Measurements from ENCODE around the gene LENG8.

Gene LENG8

DNA sequence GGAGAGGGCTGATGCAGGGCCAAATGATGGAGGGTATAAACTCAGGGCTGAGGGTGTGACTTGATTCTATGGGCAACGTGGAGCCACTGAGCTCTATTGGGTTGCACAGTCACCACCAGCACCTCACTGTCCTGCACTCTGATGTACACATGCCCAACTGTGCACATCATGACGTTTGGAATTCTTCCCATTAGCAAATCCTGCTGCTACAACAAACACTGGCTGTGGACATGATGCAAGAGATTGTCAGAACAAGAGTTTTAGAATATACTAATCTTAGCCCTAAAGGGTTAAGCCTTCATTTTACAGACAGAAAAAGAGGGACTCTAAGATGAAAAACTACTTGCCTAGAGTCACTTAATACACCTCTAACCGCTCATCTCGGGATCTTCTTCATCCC lies 36.1 kb upstream of the LENG8 start:
- TF ChIP-seq, protein P1, sequence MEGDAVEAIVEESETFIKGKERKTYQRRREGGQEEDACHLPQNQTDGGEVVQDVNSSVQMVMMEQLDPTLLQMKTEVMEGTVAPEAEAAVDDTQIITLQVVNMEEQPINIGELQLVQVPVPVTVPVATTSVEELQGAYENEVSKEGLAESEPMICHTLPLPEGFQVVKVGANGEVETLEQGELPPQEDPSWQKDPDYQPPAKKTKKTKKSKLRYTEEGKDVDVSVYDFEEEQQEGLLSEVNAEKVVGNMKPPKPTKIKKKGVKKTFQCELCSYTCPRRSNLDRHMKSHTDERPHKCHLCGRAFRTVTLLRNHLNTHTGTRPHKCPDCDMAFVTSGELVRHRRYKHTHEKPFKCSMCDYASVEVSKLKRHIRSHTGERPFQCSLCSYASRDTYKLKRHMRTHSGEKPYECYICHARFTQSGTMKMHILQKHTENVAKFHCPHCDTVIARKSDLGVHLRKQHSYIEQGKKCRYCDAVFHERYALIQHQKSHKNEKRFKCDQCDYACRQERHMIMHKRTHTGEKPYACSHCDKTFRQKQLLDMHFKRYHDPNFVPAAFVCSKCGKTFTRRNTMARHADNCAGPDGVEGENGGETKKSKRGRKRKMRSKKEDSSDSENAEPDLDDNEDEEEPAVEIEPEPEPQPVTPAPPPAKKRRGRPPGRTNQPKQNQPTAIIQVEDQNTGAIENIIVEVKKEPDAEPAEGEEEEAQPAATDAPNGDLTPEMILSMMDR (IDR thresholded peaks at IDR 0.05; ENCODE audit: extremely low read depth, missing control alignments): no peak
- no peak for DNase-seq (ENCODE audit: low spot score)

DNA sequence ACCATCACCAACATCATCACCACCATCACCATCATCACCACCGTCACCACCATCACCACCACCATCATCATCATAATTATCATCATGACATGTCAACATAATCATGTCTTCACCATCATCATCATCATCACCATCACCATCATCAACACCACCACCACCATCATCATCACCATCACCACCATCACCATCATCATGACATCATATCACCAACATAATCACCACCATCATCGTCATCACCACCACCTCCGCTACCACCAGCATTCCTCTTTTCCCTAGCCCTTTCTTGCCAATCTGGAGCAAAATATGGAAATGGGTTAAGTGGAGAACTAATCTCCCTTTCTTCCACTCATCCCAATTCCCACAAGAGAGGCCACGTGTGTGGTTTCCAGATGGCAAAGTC lies 34.8 kb upstream of the LENG8 start:
- TF ChIP-seq, protein P1 (IDR thresholded peaks at IDR 0.05; ENCODE audit: extremely low read depth, missing control alignments): no peak
- DNase-seq (ENCODE audit: low spot score): no peak

DNA sequence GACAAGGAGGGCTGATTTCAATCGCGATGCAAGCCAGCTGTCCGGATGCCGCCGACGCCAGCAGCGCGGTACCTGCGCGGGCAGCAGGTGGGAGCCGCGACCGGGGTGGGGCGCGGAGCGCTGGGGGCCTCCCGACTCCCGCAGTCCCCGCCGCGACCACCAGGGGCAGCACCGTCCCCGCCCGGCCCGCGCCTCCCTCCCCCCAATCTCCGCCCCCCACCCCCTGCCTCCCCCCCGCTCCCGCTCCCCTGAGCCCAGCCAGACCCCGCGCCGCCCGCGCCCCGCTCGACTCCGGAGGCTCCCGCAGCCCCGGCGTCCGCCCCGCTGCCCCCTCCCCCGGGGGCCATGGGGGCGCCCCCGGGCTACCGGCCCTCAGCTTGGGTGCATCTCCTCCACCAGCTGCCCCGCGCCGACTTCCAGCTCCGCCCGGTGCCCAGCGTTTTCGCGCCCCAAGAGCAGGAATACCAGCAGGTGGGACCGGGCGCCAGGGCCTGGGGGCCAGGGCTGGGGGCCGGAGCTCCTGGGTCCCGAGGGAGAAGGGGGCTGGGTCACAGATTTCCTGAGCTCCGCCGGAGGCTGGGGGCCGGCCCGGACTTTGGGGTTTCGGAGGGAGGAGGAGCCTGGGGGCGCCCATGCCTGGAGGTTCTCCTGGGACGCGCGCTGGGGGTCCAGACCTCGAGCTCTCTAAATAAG lies 33.6 kb upstream of the LENG8 start, which contains the start of gene TTYH1:
TSS of gene TTYH1 (plus strand) at position 257 of the 693 bp plus-strand sequence. CDS start at position 346, 89 bp downstream.
- TF ChIP-seq, protein P1 (IDR thresholded peaks at IDR 0.05; ENCODE audit: extremely low read depth, missing control alignments): peak; percentile 26

DNA sequence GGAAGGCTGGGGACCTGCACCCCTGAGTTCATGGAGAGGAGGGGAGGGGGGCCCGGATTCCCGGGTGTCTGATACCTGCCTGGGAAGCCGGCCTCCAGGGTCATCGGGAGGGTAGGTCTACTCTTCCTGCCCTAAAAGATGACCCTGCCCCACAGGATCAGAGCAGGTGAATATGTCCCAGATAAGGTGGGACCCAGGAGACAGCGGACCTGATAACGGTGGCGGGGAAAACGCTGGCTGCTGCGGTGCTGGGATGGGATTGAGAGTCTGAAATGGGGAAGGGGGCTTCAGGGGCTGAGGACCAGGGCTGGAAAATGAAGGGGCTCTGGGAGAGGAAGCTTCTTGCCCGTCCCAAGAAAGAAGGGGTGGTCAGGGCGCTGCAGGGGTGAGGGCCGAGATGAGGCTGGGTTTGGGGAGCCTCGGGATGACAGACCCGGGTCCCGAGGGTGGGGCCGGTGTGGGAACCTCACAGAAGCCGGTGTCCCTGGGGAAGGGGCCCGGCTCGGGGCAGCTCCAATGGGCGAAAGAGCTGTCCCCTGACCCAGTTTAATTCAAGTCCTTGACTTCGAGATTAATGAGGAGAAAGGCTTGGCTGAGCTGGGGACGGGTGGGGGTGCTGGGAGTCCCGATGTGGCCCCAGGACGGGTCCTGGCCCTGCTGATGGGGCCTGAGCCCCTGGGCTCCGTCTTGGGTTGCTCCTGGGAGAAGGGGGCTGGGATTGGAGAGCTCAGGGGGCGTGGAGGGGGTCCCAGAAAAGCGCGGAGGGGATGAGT lies 32.9 kb upstream of the LENG8 start:
- peak; percentile 58 for DNase-seq (ENCODE audit: low spot score)
- TF ChIP-seq, protein P1 (IDR thresholded peaks at IDR 0.05; ENCODE audit: extremely low read depth, missing control alignments): no peak

More for the DNA sequence above, 33.6 kb upstream of the LENG8 start, which contains the start of gene TTYH1:
- DNase-seq (ENCODE audit: low spot score): peak; percentile 82

DNA sequence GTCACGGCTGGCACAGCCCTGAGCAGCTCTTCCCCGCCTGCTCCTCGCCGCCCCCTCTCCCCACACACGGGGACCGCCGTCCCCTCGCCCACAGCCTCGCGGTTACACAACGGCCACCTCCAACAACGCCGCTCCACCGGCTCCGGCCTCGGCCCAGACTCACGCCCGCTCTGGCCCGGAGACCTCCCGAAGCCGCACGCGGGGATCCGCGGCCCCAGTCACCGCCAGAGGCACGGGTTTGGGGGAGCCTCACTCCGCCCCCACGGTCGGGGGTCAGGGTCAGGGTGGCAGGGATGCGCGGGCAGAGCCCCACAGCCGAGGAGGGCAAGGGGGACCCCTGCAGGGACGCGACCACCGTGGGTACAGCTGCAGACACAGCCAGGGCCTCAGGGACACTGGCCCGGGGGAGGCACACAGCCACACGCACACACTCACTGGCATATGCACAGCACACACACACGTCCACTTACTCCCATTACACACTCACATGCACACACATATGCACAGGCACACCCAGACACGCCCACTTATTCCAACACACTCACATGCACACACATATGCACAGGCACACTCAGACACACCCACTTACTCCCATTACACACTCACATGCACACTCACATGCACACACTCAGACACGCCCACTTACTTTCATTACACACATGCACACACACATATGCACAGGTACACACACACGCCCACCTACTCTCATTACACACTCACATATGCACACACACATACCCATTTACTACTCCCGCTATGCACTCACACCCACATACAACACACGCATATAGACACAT lies 32.1 kb upstream of the LENG8 start:
- DNase-seq (ENCODE audit: low spot score): no peak
- TF ChIP-seq, protein P1 (IDR thresholded peaks at IDR 0.05; ENCODE audit: extremely low read depth, missing control alignments): no peak

DNA sequence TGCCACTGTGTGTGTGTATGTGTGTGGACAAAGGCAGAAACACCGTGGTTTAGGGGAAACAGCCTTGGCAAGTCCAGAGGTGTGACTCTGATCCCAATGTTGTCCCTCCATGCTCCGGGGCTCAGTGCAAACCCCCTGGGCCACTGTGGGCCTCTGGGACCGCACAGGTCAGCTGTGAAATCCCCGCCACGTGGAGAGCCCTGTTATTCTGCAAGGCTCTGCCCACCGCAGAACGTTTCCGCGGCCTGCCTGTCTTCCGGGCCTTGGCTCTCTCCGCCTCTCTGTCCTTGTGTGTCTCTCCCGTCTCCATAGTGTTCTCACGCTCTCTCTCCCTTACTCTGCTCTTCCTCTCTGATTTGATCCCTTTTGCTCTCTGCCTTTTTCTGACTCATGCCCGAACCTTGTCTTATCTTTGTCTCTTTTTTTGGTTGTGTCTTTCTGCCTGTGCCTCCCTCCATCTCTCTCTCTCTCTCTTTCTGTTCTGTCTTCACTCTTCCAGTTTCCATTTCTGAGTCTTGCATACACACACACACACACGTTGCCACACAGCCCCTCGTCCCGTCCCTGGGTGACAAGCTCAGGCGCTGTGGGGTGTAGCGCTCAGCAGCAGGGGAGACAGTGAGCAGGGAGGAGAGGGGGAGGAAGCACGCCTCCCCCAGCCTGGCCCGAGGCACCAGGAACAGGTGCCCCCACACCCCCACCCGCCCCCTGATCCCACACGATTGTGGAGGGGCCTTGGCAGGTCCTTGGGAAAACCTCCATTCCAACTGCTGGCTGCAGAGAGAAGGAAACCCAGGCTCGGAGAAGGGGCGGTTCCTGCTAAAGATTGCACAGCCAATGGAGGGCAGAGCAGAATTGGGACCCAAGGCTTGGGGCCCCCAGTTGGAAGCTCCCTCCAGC lies 30.7 kb upstream of the LENG8 start:
- peak; percentile 84 for DNase-seq (ENCODE audit: low spot score)
- TF ChIP-seq, protein P1 (IDR thresholded peaks at IDR 0.05; ENCODE audit: extremely low read depth, missing control alignments): no peak
